Activated CD8-positive, alpha-beta T cell treated with anti-CD3 and anti-CD28 coated beads for 36 hours (primary cell): ENCODE results near the gene SLC38A6. TPM values are rescaled to one million over a fixed set of nuclear protein-coding genes. Genes with fewer than 3 reads are reported as not detected.

Experiments used
- ATAC-seq: fragments of 200-7000 bp; cut with Tn5 transposase; one replicate; pipeline ENCODE4 v1.10.0; 2021; ENCODE audit warnings: mild to moderate bottlenecking, moderate library complexity
- CTCF ChIA-PET: fragments of 350-600 bp; sonication (Branson Sonifier 250); formaldehyde crosslinking; loops from one replicate; lab custom pipeline; 2021; ENCODE audit warnings: antibody characterized with exemption; lab: Charles Lee
- POLR2A ChIA-PET: fragments of 350-600 bp; sonication (Branson Sonifier 250); formaldehyde crosslinking; loops from one replicate; lab custom pipeline; 2021; ENCODE audit warnings: antibody characterized with exemption; lab: Charles Lee
- DNase-seq: peaks from one replicate; pipeline ENCODE4 v3.0.0-alpha.2; 2020
- H3K27ac Mint-ChIP-seq: one replicate; pipeline ENCODE4 v1.8.0; 2021; ENCODE audit warnings: mild to moderate bottlenecking, mixed read lengths
- H3K27me3 Mint-ChIP-seq: one replicate; pipeline ENCODE4 v1.8.0; 2021; ENCODE audit warnings: mixed read lengths
- H3K36me3 Mint-ChIP-seq: one replicate; pipeline ENCODE4 v1.8.0; 2021; ENCODE audit warnings: low read depth, mixed read lengths
- H3K4me1 Mint-ChIP-seq: one replicate; pipeline ENCODE4 v1.8.0; 2021; ENCODE audit warnings: low read depth, mixed read lengths
- H3K4me3 Mint-ChIP-seq: one replicate; pipeline ENCODE4 v1.8.0; 2021; ENCODE audit warnings: mild to moderate bottlenecking, moderate library complexity, mixed read lengths
- H3K9me3 Mint-ChIP-seq: one replicate; pipeline ENCODE4 v1.8.0; 2021; ENCODE audit warnings: mixed read lengths
- intact Hi-C: fragments of 100-400 bp; cut with micrococcal nuclease; formaldehyde crosslinking; loops from one replicate; pipeline ENCODE4 v1.10.0; 2022
- total RNA-seq, 2 experiments: library from RNA; stranded (reverse); gene quantifications; one replicate each; pipeline ENCODE4 v1.2.3, GENCODE V29; 2021
- TF ChIP-seq, protein P1 (sequence below): fragments of 200-600 bp; IDR thresholded peaks from one replicate; pipeline ENCODE4 v1.8.0; 2022; ENCODE audit warnings: antibody characterized with exemption, mild to moderate bottlenecking

The SLC38A6 gene
- total RNA-seq, 2 experiments from 2014 or later: 2.9 to 3.9 TPM

DNA sequence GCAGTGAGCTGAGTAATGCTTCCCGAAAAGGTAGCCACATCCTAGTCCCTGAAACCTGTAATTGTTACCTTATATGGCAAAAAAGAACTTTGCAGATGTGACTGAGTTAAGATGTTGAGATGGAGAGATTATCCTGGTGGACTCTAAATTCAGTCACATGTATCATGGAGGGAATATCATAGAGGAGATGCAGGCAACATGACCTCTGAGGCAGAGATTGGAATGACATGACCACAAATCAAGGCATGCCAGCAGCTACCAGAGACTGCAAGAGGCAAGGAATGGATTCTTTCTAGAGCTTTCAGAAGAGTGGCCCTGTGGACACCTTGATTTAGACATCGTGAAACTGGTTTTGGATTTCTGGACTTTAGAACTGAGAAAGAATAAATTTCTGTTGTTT lies 18.5 kb downstream of the SLC38A6 start:
- Mint-ChIP-seq H3K27me3 (no peaks in the 10 kb centered on the region), H3K27ac (no peak overlapping the region), H3K4me1 (no peaks in the 10 kb centered on the region), H3K9me3 (peaks cover 2% of the 10 kb centered on the region), H3K4me3 (no peak overlapping the region), H3K36me3 (peaks cover 10% of the 10 kb centered on the region)
- ChIA-PET POLR2A (no interaction called here), CTCF (no interaction called here)
- DNase-seq (no peak), ATAC-seq (no peak)
- intact Hi-C loops: no loop called here
- TF ChIP-seq, protein P1, sequence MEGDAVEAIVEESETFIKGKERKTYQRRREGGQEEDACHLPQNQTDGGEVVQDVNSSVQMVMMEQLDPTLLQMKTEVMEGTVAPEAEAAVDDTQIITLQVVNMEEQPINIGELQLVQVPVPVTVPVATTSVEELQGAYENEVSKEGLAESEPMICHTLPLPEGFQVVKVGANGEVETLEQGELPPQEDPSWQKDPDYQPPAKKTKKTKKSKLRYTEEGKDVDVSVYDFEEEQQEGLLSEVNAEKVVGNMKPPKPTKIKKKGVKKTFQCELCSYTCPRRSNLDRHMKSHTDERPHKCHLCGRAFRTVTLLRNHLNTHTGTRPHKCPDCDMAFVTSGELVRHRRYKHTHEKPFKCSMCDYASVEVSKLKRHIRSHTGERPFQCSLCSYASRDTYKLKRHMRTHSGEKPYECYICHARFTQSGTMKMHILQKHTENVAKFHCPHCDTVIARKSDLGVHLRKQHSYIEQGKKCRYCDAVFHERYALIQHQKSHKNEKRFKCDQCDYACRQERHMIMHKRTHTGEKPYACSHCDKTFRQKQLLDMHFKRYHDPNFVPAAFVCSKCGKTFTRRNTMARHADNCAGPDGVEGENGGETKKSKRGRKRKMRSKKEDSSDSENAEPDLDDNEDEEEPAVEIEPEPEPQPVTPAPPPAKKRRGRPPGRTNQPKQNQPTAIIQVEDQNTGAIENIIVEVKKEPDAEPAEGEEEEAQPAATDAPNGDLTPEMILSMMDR: no peak

DNA sequence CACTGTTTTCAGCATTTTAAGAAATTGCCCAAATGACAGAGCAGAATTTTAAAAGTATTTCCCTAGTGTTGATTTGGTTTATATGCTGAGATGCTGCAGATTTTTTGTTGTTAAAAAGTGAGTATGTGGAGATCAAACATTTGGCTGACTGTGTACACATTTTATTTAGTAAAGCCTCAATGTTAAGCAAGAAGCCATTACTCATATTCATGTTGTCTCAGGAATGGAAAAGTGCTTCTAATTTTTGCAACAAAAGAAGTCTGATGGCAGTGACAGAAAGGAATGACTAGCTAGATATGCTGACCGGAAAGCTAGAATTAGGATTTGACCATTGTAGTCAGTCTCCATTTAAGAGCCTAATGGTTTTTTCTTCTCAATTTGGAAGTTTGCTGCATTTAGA lies 22.5 kb downstream of the SLC38A6 start:
- Mint-ChIP-seq H3K4me1 (no peaks in the 10 kb centered on the region), H3K4me3 (no peak overlapping the region), H3K9me3 (peaks cover 2% of the 10 kb centered on the region), H3K27ac (no peak overlapping the region), H3K36me3 (peaks cover 4% of the 10 kb centered on the region), H3K27me3 (no peaks in the 10 kb centered on the region)
- CTCF ChIA-PET: no interaction called here
- POLR2A ChIA-PET: no interaction called here
- TF ChIP-seq, protein P1: no peak
- intact Hi-C loops: no loop called here
- DNase-seq: no peak
- no peak for ATAC-seq

GRCh38 chr14:61019537-61019936 lies 38.5 kb downstream of the SLC38A6 start:
- intact Hi-C loops: no loop called here
- TF ChIP-seq, protein P1: no peak
- no peak overlapping the region for H3K4me3 Mint-ChIP-seq
- no peaks in the 10 kb centered on the region for H3K9me3 Mint-ChIP-seq
- no peaks in the 10 kb centered on the region for H3K4me1 Mint-ChIP-seq
- ATAC-seq (no peak), DNase-seq (no peak)
- H3K27ac Mint-ChIP-seq: no peak overlapping the region
- CTCF ChIA-PET: interaction anchor here (1.3 to 1.9 kb wide), 2 partner anchors 287 to 395 kb away, joined by 3 to 10 read pairs; no protein-coding TSS in a partner anchor
- no peaks in the 10 kb centered on the region for H3K36me3 Mint-ChIP-seq
- POLR2A ChIA-PET: no interaction called here
- no peaks in the 10 kb centered on the region for H3K27me3 Mint-ChIP-seq

- TF ChIP-seq, protein P1: peak; percentile 94
- no peaks in the 10 kb centered on the region for H3K36me3 Mint-ChIP-seq
- ATAC-seq (peak; percentile 61), DNase-seq (peak; percentile 73)
- intact Hi-C loops: loop anchor here (1.0 to 10.0 kb wide), 4 partner anchors 229 to 400 kb away; partner anchors contain the start of gene SIX4
- no peaks in the 10 kb centered on the region for H3K4me1 Mint-ChIP-seq
- no peak overlapping the region for H3K4me3 Mint-ChIP-seq
- CTCF ChIA-PET: interaction anchor here (0.7 to 5.2 kb wide), 18 partner anchors 9 to 408 kb away, joined by 3 to 39 read pairs (median 3); partner anchors contain the start of genes SLC38A6 and TRMT5
- H3K27ac Mint-ChIP-seq: no peak overlapping the region
- POLR2A ChIA-PET: no interaction called here
- H3K9me3 Mint-ChIP-seq: no peaks in the 10 kb centered on the region
- H3K27me3 Mint-ChIP-seq: no peaks in the 10 kb centered on the region
Measured at GRCh38 chr14:61025251-61026223, 44.5 kb downstream of the SLC38A6 start.

DNA sequence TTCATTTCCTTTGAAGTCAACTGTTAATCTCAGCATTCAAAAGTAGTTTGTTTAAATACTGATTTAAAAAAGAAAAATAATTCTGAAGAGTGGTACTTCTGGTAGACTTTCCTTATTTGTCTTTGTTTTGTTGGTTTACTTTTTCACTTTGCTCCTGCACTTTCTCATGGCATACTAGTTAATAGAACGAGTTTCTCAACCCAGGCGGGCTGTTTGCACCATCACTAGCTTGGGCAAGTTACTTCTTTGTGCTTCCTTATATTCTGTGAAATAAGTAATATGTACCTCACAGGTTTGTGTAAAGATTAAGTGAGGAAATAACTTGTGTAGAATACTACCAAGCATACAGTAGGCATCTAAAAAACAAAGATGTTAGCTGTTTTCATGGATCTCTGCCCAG lies 45.5 kb downstream of the SLC38A6 start:
- Mint-ChIP-seq H3K9me3 (no peaks in the 10 kb centered on the region), H3K27ac (no peak overlapping the region), H3K4me3 (no peak overlapping the region), H3K36me3 (no peaks in the 10 kb centered on the region), H3K27me3 (no peaks in the 10 kb centered on the region), H3K4me1 (no peaks in the 10 kb centered on the region)
- DNase-seq (no peak), ATAC-seq (no peak)
- intact Hi-C loops: loop anchor here (10.0 kb wide), 3 partner anchors 228 to 372 kb away; partner anchors contain the start of gene SIX4
- ChIA-PET CTCF (interaction anchor here (0.7 to 5.2 kb wide), 11 partner anchors 12 to 409 kb away, joined by 3 to 39 read pairs (median 3); no protein-coding TSS in a partner anchor), POLR2A (no interaction called here)
- TF ChIP-seq, protein P1: no peak
